Astrocyte (in vitro differentiated cells and primary cell): ENCODE data around the gene ALDH1L1.

ENCODE experiments used
- EZH2 ChIP-seq: IDR thresholded peaks from 2 replicates; pipeline ENCODE4 v1.6.1; 2012; ENCODE audit warnings: mild to moderate bottlenecking, low read length, inconsistent platforms; ENCODE audit not compliant: insufficient read depth
- TF ChIP-seq, protein P1 (sequence below): IDR thresholded peaks from 2 replicates; pipeline ENCODE4 v1.5.1; 2011; ENCODE audit warnings: low read depth, mild to moderate bottlenecking, inconsistent platforms, low read length, moderate library complexity; ENCODE audit not compliant: insufficient read depth

DNA sequence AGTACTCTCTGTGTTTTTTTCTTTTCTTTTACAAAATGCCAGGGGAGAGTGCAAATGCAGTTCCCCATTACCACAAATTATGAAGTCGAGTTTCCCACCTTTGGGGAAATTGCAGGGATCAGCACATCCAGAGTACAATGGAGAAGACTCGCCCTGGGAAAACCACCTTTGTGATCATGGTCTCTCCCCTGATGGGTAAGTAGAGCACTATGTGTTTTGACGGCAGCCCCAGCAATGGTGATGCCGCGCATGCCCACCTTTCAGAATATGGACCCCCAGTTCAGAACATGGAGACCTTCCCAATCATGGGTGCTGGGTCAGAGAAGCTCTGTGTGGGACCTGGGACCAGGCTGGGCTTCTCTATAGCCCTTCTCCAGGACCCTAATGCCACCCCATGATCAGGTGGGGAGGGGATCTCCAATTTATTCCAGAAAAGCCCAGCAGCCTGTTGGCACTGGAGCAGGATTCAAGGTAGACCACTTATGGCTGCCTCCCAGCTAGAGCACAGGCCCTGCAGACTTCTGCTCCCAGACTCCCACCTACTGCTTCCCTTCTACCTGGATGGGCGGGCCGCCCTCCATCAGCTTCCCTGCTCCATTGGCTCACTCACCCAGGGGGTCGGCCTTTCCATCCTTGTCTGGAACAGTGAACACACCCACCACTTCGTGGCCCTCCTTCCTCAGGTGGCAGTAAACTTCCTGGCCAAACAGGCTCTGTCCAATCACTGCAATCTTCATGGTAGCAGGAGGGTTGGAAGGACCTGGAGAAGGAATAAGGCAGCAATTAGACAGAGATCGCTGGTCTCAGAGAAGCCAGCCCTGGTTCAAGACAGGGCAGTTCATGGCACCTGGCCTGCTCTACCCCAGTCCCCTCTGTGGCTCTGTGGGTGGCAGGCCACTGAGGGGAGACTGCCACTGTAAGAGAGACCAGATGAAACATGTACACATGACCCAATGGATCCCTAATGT lies 19.9 kb downstream of the ALDH1L1 start:
- TF ChIP-seq, protein P1, sequence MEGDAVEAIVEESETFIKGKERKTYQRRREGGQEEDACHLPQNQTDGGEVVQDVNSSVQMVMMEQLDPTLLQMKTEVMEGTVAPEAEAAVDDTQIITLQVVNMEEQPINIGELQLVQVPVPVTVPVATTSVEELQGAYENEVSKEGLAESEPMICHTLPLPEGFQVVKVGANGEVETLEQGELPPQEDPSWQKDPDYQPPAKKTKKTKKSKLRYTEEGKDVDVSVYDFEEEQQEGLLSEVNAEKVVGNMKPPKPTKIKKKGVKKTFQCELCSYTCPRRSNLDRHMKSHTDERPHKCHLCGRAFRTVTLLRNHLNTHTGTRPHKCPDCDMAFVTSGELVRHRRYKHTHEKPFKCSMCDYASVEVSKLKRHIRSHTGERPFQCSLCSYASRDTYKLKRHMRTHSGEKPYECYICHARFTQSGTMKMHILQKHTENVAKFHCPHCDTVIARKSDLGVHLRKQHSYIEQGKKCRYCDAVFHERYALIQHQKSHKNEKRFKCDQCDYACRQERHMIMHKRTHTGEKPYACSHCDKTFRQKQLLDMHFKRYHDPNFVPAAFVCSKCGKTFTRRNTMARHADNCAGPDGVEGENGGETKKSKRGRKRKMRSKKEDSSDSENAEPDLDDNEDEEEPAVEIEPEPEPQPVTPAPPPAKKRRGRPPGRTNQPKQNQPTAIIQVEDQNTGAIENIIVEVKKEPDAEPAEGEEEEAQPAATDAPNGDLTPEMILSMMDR = no peak
- TF ChIP-seq EZH2 = no peak
